PC-9 (cell line): ENCODE data around the gene COL27A1.

ENCODE experiments used
- CTCF ChIP-seq: fragments of 200-600 bp; sonication (generic); conservative IDR thresholded peaks from 2 replicates; pipeline ENCODE4 v1.6.1; 2017; ENCODE audit warnings: mixed run types, antibody characterized with exemption, mild to moderate bottlenecking, moderate library complexity
- EZH2 ChIP-seq: fragments of 200-600 bp; sonication (generic); IDR thresholded peaks from 2 replicates; pipeline ENCODE4 v1.8.0; 2017; ENCODE audit warnings: antibody characterized with exemption, low read depth

GRCh38 chr9:114318416-114318815, 163.1 kb downstream of the COL27A1 start:
- TF ChIP-seq CTCF (no peak), EZH2 (no peak)
